ENCODE results near the gene TMEM100. TPM values are rescaled to one million over a fixed set of nuclear protein-coding genes. Genes with fewer than 3 reads are reported as not detected.

TMEM100 gene
- total and polyA plus RNA-seq, 2 donors, result 15.3 to 36.0 TPM

DNA sequence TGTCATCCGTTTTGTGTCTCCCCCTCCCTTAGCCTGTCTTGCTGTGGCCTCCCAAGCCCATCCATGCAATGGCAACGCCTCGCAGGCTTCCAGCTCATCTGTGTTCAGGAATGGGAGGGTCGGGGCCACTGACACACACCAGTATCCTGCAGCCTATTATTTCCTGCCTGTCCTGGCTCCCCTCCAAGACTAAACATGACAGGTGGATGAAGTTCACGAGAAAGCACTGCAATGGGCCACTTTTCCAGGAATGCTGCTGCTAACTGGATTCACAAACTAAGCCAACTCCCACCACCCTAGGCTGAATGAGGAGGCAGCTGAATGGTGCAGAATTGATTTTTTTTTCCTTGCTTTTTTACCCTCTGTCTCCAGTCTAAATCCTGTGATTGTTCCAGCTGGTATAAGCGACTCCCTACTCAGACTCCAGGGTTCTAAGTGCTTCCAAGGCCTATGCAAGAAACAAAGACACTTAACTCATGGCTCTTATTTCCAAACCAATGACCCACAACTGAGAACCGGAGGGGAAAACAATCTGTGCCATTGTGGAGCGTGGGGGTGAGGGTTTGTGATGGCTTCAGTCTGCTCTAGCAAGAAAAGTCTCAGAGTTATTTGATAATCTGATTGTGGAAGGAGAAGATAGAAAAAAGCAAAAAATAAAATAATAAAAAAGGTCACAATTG lies 23.3 kb downstream of the TMEM100 start:
- Histone ChIP-seq H3K36me3 (ENCODE audit: insufficient read depth) (no peaks in the 10 kb centered on the region), H3K27ac (ENCODE audit: low read depth) (no peak overlapping the region), H3K4me1 (ENCODE audit: insufficient read depth) (no peaks in the 10 kb centered on the region), H3K4me3 (ENCODE audit: low read depth, low read length) (no peak overlapping the region)
- WGBS, result 81% methylated on average over 8 of the region's 8 CpGs
- no peak for DNase-seq (ENCODE audit: extremely low spot score)

DNA sequence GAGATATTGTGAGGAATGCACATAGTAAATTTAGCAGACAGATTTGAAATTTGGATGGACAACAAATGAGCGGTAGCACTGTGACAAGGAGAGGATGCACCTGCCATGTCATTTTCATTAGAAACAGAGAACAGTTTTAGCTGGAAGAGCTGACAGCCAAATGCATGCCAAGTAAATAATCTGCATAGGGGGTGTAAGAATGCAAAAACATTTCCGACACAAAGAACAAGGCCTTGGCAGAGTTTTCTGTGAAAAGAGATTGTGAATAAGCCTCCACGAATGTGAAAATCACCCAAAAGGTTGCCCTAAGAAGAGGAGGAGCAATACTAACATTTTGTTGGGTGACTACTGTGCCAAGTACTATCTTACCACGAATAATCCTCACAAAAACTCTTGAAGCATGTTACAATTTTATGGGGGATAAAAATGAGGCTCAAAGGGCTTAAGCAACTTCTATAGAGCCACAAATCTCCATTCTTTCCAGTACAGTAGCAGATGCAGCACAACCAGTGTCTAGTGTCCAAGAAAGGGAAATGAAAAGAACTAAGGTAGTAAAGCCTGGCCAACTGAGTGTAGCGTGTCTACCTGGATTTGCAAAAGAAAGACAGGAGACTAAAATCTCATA lies 28.3 kb downstream of the TMEM100 start:
- Histone ChIP-seq H3K27ac (ENCODE audit: low read depth) (no peak overlapping the region), H3K36me3 (ENCODE audit: insufficient read depth) (no peaks in the 10 kb centered on the region), H3K4me3 (ENCODE audit: low read depth, low read length) (no peak overlapping the region), H3K4me1 (ENCODE audit: insufficient read depth) (peaks cover 1% of the 10 kb centered on the region)
- 26% methylated on average over 5 of the region's 5 CpGs for WGBS
- DNase-seq (ENCODE audit: extremely low spot score), result no peak

DNA sequence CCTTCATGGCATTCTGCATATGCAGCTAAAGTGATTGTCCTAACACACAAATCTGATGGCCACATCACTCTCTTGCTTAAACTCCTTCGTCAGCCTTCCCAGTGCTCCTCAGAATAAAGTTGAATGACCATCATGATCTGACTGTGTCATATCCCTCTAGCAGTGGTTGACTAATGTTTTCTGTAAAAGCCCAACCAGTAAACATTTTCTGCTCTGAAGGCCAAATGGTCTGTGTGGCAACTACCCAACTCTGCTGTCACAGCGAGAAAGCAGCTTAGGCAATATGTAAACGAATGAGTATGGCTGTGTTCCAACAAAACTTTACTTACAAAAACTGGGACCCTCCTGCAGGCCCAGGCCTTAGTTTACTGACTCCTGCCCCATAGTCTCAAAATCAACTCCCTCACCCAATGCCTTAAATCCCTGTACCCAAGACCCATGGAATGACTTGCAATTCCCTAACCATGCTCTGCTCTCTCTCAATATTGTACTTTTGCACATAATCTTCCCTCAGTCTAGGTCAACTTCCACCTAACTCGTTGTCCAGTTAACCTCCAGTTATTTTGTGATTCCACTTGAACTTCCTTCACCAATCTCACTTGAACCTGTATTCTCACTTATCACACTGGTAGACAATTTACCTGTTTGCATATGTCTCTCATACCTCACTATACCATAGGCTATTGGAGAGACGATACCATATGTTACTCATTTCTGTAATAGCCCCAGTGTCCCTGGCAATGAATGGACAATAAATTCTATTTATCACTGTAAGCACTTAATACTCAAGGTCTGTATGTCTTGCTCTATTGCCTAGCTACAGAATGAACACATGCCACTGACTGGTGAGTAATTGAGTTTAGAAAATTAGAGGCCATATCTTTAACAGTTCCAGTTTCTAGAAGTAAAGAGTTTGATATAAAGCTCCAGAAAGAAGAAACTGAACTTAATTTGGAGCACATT lies 29.1 kb downstream of the TMEM100 start:
- no peak overlapping the region for H3K27ac ChIP-seq (ENCODE audit: low read depth)
- H3K4me1 ChIP-seq (ENCODE audit: insufficient read depth), result peaks cover 1% of the 10 kb centered on the region
- no peak overlapping the region for H3K4me3 ChIP-seq (ENCODE audit: low read depth, low read length)
- 31% methylated on average over 5 of the region's 5 CpGs for WGBS
- DNase-seq (ENCODE audit: extremely low spot score), result no peak
- no peaks in the 10 kb centered on the region for H3K36me3 ChIP-seq (ENCODE audit: insufficient read depth)

DNA sequence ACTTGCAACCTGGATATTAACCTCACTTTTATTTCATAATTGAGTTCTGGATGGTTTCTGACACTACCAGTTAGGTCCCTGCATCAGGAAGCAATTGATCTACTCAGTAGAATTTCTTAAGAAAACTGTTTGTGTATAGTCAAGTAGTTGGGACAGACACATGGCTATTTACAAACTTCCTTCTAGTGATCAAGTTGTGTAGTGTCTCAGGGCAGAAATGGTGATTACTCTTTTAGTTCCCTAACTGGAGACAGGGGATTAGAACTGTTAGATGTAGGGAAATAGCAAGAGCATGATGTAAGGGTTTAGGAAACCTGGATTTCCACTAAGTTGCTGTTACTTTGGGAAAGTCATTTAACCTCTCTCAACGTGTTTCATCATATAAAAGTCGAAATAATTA lies 30.4 kb downstream of the TMEM100 start:
- WGBS, result 80% methylated on average over 2 of the region's 2 CpGs
- H3K36me3 ChIP-seq (ENCODE audit: insufficient read depth), result no peaks in the 10 kb centered on the region
- no peak overlapping the region for H3K4me3 ChIP-seq (ENCODE audit: low read depth, low read length)
- DNase-seq (ENCODE audit: extremely low spot score), result no peak
- H3K4me1 ChIP-seq (ENCODE audit: insufficient read depth), result peaks cover 1% of the 10 kb centered on the region
- H3K27ac ChIP-seq (ENCODE audit: low read depth), result no peak overlapping the region

DNA sequence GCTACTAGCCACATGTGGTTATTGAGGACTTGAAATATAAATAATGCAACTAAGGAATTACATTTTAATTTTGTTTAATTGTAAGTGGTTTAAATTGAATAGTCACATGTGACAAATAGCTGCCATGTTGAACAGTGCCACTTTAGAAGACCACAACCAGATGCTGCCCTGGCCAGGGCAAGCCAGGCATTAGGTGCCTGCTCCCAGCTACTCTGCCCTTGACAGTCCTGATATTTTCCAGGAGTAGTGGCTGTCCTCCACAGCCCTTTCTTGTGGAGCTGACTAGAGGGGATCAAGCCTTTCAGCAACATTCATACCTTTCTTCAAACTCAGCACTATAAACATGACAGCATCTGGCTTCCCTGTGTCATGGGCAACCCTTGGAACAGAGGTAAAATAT lies 31.0 kb downstream of the TMEM100 start:
- Histone ChIP-seq H3K27ac (ENCODE audit: low read depth) (no peak overlapping the region), H3K4me1 (ENCODE audit: insufficient read depth) (peaks cover 1% of the 10 kb centered on the region), H3K4me3 (ENCODE audit: low read depth, low read length) (no peak overlapping the region), H3K36me3 (ENCODE audit: insufficient read depth) (no peaks in the 10 kb centered on the region)
- no peak for DNase-seq (ENCODE audit: extremely low spot score)

DNA sequence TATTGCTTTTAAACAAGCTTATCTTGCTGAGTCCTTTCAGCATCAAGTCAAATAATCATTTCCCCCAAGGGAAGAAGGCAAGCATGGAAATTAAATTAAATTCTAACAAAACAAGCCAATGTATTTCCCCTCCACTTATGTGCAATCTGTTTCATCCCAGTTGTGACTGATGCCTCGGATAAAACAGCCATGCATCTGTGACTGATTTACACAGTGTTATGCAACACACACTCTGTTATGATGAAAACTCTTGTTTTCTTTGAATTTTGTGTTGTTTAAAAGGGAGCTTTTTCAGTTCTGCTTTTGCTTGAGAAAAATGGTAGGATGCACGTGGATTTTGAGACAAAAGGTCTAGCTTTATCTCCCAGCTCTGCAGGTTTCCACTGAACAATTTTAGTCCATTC lies 32.6 kb downstream of the TMEM100 start:
- no peak for DNase-seq (ENCODE audit: extremely low spot score)
- Histone ChIP-seq H3K4me1 (ENCODE audit: insufficient read depth) (peaks cover 1% of the 10 kb centered on the region), H3K4me3 (ENCODE audit: low read depth, low read length) (no peak overlapping the region), H3K27ac (ENCODE audit: low read depth) (no peak overlapping the region), H3K36me3 (ENCODE audit: insufficient read depth) (no peaks in the 10 kb centered on the region)
- 74% methylated on average over 2 of the region's 2 CpGs for WGBS

DNA sequence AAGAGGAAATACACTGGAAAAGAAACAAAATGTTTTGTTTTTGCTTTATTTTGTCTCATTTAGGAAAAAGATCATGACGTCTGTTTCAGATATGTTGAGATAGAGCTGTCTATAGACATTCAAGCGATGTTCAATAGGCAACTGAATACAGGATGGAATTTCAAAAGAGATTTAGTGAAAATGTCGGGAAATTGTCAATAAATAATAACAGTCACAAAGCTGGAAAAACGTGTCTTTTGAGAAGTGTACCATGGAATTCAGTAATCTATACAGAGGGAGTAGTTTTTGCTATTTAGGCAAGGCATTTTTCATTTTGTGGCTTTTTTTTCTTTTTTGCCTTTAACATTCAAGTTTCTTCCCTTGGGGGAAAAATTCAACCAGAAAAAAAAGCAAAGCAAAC lies 33.0 kb downstream of the TMEM100 start:
- no peak for DNase-seq (ENCODE audit: extremely low spot score)
- Histone ChIP-seq H3K27ac (ENCODE audit: low read depth) (no peak overlapping the region), H3K36me3 (ENCODE audit: insufficient read depth) (no peaks in the 10 kb centered on the region), H3K4me1 (ENCODE audit: insufficient read depth) (peaks cover 1% of the 10 kb centered on the region), H3K4me3 (ENCODE audit: low read depth, low read length) (no peak overlapping the region)
- WGBS, result 91% methylated on average over 4 of the region's 4 CpGs

DNA sequence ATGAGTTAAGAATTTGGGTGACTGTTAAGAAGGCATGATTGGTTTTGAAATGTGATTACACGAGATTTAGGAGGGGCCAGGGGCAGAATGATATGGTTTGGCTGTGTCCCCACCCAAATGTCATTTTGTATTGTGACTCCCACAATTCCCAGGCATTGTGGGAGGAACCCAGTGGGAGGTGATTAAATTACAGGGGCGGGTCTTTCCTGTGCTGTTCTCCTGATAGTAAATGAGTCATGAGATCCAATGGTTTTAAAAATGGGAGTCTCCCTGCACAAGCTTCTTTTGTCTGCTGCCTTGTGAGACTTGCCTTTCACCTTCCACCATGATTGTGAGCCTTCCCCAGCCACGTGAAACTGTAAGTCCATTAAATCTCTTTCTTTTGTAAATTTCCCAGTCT lies 34.6 kb downstream of the TMEM100 start:
- Histone ChIP-seq H3K4me3 (ENCODE audit: low read depth, low read length) (no peak overlapping the region), H3K36me3 (ENCODE audit: insufficient read depth) (no peaks in the 10 kb centered on the region), H3K27ac (ENCODE audit: low read depth) (no peak overlapping the region), H3K4me1 (ENCODE audit: insufficient read depth) (no peaks in the 10 kb centered on the region)
- DNase-seq (ENCODE audit: extremely low spot score), result no peak
- 83% methylated on average over 3 of the region's 3 CpGs for WGBS

DNA sequence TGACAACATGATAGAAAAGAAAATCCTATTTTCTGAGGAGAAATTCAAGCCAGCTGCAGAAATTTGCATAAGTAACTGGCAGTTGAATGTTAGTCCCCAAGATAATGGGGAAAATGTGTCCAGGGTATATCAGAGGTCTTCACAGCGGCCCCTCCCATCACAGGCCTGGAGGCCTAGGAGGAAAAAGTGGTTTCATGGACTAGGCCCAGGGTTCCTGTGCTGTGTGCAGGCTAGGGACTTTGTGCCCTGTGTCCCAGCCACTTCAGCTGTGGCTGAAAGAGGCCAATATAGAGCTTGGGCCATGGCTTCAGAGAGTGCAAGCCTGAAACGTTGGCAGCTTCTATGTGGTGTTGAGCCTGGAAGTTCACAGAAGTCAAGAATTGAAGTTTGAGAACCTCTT lies 35.6 kb downstream of the TMEM100 start:
- no peak for DNase-seq (ENCODE audit: extremely low spot score)
- Histone ChIP-seq H3K36me3 (ENCODE audit: insufficient read depth) (no peaks in the 10 kb centered on the region), H3K4me1 (ENCODE audit: insufficient read depth) (no peaks in the 10 kb centered on the region), H3K27ac (ENCODE audit: low read depth) (no peak overlapping the region), H3K4me3 (ENCODE audit: low read depth, low read length) (no peak overlapping the region)
- WGBS, result 71% methylated on average over 2 of the region's 2 CpGs

DNA sequence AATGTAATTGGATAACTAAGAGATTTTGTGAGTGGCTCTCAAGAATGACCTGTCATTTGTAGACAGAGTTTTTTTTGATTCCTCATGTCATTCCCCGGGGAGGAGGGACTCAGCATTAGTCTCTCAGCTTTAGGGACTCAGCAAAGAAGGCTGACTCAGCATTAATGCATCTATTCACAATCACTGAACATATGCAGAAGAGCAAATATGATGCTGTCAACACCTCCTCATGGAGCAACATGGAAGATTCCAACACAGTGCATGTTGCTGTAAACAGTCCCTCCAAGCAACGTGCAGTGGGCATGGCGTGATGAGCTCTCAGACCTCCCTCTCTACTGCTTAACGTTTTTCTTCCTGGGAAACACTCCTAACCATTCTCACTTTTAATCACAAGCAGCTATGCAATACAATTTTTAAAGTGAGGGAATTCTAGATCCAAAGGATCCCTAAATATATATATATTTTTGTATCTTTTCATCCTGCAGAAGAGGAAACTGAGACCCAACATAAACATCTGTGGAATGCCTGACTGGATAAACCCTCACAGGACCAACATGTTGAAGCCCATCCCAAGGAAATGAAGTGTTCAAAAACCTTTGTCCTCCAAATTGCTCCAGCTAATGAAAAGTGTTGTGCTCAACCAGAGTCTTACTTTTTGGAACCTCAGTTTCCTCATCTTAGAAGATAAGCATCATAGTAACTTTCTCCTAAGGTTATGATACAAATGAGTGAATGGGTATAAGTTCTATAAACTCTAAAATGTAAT lies 38.9 kb downstream of the TMEM100 start:
- Histone ChIP-seq H3K27ac (ENCODE audit: low read depth) (no peak overlapping the region), H3K4me1 (ENCODE audit: insufficient read depth) (no peaks in the 10 kb centered on the region), H3K36me3 (ENCODE audit: insufficient read depth) (no peaks in the 10 kb centered on the region), H3K4me3 (ENCODE audit: low read depth, low read length) (no peak overlapping the region)
- DNase-seq (ENCODE audit: extremely low spot score), result no peak
- 53% methylated on average over 4 of the region's 4 CpGs for WGBS

DNA sequence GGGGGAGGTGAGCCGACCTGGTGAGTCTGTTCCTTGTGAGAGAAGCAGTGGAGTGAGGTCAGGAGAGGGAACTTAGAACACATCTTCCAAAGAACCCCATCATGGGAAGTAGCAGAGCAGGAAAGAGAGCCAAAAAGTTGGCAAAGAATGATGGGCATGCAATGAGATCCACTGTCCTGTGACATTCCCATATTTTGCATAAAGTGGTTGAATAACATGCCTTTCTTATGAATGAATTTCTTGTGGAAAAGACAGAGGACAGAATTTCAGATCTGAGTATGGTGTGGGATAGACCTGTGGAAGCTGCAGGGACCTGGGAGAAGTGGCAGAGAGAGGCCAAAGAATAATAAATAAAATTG lies 41.3 kb downstream of the TMEM100 start:
- H3K36me3 ChIP-seq (ENCODE audit: insufficient read depth), result no peaks in the 10 kb centered on the region
- DNase-seq (ENCODE audit: extremely low spot score), result no peak
- H3K4me1 ChIP-seq (ENCODE audit: insufficient read depth), result no peaks in the 10 kb centered on the region
- H3K27ac ChIP-seq (ENCODE audit: low read depth), result no peak overlapping the region
- 83% methylated on average over 1 of the region's 1 CpG for WGBS
- no peak overlapping the region for H3K4me3 ChIP-seq (ENCODE audit: low read depth, low read length)

DNA sequence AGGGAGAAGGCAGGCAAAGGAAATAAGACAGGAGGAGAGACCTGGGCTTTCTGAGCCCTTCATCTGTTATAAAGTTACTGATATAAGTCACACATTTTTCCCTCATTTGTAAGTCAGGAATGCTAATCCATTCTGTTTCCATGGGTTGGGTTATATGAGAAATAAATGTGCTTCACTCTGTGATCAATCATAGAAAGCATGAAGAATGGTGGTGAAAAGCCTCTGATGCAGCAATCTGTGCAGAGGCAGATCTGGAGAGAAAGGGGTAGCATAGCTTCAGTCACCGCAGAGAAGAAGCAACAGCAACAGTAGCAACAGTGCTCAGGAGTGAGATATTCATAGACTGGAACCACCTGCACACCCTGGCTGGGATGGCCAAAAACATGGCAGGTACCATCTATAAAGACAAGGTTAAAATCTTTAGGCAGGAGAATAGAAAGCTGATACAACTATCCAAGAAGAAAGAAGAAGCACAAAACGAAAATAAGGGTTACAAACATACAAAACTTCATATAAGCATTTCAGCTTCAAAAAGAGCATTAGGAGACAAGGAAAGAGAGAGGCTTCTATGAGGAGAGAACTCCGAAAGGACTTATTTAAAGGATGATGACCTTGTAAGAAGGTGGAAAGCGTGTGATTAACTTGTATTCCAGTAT lies 41.9 kb downstream of the TMEM100 start:
- WGBS, result 96% methylated on average over 4 of the region's 4 CpGs
- H3K4me3 ChIP-seq (ENCODE audit: low read depth, low read length), result no peak overlapping the region
- no peaks in the 10 kb centered on the region for H3K4me1 ChIP-seq (ENCODE audit: insufficient read depth)
- no peak for DNase-seq (ENCODE audit: extremely low spot score)
- no peaks in the 10 kb centered on the region for H3K36me3 ChIP-seq (ENCODE audit: insufficient read depth)
- H3K27ac ChIP-seq (ENCODE audit: low read depth), result no peak overlapping the region

DNA sequence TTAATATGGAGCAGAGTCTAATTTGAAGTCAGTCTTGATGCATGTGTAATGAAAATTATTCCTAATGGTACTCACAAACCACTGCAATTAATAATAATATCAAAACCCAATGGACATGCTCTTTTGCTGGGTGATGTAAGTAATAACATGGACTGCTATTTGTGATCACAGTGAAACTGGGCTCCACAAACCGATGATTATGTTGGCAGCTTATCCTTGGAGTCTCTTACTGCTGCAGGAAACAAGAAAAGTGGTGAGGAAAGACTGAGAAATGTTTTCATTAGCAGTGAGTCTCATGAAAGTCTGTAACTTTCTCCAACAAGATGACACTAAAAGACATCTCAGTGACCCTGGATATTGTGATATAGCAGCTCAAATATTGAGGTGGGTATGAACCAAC lies 45.2 kb downstream of the TMEM100 start:
- 39% methylated on average over 1 of the region's 1 CpG for WGBS
- H3K36me3 ChIP-seq (ENCODE audit: insufficient read depth), result peaks cover 2% of the 10 kb centered on the region
- no peak overlapping the region for H3K27ac ChIP-seq (ENCODE audit: low read depth)

More for the DNA sequence above, 45.2 kb downstream of the TMEM100 start:
- Histone ChIP-seq H3K4me3 (ENCODE audit: low read depth, low read length) (no peak overlapping the region), H3K4me1 (ENCODE audit: insufficient read depth) (no peaks in the 10 kb centered on the region)
- DNase-seq (ENCODE audit: extremely low spot score), result no peak
